B cell (primary cell): ENCODE results near the gene GRAMD2B.

Experiments used
- CTCF ChIP-seq: fragments of 200-600 bp; IDR thresholded peaks from one replicate; pipeline ENCODE4 v1.8.0; 2022; ENCODE audit warnings: antibody characterized with exemption, mild to moderate bottlenecking
- EZH2 ChIP-seq: IDR thresholded peaks from 2 replicates; pipeline ENCODE4 v1.6.1; 2012; ENCODE audit warnings: borderline replicate concordance, low read depth, mild to moderate bottlenecking, moderate library complexity, low read length; ENCODE audit not compliant: insufficient read depth, poor library complexity, severe bottlenecking

GRCh38 chr5:126402621-126403555 is 20.3 kb upstream of the GRAMD2B start:
- TF ChIP-seq CTCF (no peak), EZH2 (no peak)
